Ramos (cell line): ENCODE results near the gene NFILZ.

ENCODE experiments used
- in situ Hi-C: fragments of 300-500 bp; cut with MboI; formaldehyde crosslinking; loops from one replicate; pipeline ENCODE4 v1.14.3; 2022; ENCODE audit warnings: low sequenced_read_pairs; ENCODE audit not compliant: unreplicated experiment

Gene NFILZ, protein sequence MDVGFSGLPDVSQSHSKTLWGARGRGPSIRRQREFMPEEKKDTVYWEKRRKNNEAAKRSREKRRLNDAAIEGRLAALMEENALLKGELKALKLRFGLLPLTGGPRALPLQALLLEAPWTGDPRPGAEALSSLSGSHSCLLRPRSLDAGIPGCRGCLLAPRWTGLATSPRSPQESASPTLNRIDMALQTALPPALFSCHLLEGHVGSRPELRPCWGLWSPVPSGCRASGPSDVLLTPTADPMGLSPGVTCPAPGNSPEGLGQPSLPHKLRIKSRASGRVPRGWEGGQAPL

DNA sequence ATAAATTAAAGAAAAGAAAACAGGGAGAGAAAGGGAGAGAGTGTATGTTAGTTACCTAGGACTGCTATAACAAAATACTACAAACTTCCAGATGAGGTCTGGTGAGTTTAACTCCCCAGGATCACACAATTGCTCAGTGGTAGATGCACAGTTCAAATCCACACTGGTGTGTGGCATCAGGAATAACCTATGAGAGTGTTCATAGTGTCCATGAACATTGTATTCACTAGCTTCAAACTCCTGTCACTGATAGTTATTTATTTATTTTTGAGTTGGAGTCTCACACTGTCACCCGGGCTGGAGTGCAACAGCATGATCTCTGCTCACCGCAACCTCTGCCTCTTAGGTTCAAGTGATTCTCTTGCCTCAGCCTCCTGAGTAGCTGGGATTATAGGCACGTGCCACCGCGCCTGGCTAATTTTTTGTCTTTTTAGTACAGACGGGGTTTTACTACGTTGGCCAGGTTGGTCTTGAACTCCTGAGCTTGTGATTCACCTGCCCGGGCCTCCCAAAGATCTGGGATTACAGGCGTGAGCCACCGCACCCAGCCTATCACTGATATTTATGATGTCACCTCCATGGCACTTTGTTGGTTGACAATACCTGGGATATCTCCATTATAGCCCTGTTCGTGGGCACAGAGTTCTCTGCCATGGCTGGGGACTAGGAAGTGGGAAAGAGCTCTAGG lies at the start of gene NFILZ:
TSS of gene NFILZ (plus strand) at position 638 of the 688 bp plus-strand sequence. CDS start 46,133 bp downstream, outside the sequence.
- in situ Hi-C loops, result no loop called here

DNA sequence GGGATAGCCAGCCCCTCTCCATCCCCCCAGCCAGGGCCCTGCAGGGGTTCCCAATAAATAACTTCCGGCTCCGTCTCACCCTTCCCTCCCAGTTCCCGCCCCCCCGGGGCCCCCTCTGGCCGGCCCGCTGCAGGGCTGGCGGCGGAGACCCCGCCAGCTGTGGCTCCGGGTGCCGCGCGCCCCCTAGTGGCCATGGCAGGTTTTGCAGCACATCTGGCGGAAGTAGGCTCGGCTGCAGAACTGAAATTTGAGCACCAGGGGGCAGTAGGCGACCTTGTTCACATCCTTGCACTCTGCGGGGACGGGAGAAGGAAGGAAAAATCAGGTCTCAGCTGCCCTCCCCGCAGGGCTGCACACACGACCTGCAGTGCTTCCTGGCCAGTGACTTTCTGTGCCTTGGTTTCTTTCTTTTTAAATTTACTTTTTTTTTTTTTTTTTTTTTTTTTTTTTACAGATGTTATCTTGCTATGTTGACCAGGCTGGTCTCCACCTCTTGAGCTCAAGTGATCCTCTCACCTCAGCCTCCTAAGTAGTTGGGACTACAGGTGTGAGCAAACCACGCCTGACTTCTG lies 49.6 kb upstream of the NFILZ start:
- in situ Hi-C loops, result no loop called here

DNA sequence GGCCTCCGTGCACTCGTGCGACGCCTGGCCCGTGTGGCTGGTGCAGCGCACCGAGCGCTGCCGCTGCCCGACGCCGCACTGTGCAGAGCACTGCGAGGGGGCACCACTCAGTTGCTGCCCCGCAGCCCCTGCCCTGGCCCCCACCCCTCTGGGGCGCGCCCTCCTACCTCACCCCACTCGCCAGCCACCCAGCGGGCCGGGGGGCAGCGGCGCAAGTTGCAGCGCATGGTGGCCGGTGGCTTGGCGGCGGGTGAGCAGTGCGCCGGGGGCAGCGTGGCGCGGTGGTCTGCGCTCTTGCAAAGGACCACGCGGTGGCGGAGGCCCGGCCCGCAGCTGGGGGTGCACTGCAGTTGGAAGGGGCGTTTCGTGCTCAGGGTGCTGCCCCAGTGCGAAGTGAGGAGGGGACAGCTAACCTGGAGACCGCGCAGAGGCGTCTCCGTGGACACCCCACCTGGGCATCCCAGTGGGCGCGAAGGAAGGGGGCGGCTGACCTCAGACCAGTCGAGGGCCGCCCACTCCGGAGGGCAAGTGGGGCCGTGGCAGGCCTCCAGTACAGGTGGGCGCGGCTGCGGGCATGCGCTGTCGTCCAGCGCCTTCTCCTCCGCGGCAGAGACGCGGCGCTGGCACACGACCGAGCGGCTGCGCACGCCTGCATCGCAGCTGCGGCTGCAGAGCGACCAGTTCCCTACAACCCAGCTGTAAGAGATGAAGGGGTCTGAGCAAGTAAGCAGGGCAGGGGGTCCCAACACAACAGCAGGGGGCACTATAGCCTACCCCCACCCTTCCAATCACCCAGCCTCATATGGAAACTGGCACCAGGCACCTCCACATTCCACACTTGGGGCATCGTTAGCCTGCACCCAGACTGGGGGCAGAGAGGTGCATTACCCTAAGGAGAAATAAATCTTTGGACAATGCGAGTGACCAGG lies 45.2 kb upstream of the NFILZ start:
- in situ Hi-C loops, result no loop called here

DNA sequence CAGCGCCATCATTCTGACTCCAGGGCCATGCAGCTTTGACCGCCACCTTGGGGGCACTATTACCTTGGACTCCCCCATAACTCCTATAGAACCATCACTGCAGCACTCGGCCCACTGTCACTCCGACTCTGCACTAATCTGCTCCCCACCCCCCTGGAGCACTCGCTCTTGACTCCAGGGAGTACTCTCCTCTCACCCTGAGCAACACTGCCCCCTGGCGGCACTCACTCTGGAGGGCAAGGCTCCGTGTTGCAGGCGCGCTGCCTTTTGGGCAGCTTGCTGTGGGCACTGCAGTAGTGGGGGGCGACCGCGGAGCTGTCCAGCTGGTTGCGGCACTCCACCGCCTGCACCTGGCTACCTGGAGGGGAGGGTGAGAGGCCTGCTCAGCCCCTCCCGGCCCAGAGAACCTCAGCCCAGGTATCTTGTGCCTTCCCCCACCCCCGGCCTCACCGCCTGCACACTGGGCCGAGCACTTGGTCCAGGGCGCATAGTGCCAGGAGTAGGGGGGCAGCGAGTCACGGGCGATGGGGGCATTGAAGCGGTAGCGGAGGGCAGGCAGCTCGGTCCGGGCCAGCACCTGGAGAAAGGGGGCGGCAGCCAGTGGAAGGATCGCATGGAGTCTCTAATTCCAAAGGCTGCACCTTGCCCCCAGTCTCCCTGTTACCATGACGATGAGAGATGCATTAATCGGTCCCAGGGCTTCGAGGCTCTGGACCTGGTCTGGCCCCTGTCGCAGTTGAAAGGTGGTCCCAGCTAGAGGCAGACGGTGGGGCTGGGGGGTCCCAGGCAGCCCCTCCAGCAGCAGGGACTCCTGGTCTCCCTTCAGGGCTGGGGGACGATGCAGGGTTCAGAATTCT lies 44.3 kb upstream of the NFILZ start:
- in situ Hi-C loops, result no loop called here

DNA sequence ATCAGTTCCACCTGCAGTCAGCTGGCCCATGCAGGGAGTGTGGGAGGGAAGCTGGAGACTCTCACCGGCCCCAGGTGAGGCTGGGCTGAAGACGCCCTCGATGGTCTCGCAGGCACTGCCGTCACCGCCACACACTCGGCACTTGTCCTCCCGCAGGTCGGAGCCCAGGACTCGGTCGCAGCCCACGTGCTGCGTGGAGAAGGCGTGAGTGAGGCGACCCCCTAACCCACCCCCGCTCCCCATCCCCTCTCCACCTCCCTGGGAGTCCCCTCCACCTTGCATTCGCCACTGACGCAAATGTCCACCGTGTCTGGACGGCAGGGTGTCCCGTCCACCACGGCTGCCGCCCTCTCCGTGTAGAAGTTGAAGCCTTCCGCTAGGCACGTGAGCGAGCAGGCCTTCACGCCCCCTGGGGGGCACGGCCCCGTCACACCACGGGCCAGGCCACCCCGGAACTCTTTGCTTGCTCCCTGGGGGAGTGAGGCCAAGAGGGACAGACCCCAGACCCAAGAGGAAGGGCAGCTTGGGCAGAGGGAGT lies 41.2 kb upstream of the NFILZ start:
- in situ Hi-C loops, result no loop called here

DNA sequence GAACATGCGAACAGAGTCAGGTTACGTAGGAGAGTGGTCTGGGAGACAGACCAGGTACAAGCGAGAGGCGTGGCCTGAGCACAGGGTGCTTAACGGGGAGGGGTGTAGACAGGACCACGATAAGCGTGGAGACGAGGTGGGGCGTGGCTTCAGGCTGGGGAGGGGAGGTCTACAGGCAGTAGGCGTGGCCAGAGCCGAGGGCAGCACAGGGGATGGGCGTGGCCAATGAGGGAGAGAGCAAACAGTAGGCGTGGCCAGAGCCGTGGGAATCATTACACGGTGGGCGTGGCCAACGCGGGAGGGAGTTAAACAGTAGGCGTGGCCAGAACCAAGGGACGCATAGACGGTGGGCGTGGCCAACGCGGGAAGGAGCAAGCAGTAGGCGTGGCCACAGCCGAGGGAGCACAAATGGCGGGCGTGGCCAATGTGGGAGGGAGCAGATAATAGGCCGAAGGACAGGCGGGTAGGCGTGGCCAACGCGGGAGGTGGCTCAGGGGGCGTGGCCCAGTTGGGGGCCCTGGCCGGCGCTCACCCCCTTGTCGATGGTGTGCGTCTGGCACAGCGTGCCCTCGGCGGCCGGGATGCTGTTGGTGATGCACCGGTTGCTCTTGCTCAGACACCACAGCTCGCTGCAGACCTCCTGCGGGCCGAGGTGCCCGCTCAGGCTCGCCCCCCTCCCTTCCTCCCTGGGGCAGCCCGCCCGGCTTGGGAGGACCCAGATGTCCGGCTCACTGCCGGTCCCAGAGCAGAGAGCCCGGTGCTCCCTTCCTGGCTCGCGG lies 38.0 kb upstream of the NFILZ start:
- in situ Hi-C loops, result no loop called here

DNA sequence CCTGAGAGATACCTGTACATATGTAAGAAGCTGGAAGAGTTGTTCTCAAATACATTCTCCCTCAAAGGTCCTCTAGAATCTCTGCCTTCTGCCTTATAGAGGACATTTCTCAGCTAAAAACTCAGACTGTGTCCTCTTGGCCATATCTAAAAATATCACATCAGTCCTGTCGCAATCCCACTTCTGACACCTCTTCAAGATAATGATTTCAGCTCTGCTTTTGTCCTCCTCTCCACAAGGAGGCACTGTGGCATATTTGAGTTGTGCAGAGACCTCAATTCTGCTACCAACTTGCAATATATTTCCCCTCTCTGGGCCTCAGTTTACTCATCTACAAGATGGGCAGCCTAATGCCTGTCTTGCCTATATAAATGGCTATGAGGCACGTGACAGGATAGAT lies 36.5 kb upstream of the NFILZ start:
- in situ Hi-C loops, result no loop called here

DNA sequence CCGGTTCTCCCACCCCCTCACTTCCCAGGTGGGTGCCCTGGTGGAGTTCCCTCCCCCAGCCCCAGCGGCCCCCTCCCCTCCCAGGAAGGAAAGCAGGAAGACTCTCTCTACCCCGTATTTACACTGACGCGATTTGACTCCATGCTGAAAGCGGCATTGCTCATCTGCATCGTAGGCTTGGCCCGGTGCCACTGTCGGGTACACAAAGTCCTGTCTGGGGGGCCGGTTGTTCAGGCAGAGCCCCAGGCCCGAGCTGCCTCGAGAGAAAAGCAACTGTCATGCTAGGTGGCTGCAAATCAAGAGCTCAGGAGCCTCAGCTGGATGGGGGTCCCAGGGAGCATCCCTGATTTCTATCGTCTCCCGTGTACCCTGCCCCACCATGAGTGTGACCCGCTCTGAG lies 34.8 kb upstream of the NFILZ start:
- in situ Hi-C loops, result no loop called here

DNA sequence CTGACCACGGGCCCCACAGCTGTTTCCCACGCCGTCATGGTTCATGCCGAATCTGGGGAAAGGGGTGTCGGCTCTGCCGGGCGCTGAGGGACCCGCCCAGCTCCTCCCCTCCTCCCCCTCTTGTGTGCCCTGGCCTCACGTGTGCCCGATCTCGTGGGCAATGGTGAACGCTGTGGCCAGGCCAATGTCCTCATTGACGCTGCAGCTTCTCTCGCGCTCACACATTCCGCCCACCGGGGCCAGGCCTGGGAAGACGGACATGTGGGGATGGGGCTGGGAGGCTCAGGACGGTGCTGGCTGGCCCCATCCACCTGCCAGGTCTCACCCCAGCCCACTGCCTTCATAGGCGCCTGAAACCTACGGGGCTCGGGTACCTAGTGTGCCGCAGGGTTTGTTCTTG lies 34.3 kb upstream of the NFILZ start:
- in situ Hi-C loops, result no loop called here

DNA sequence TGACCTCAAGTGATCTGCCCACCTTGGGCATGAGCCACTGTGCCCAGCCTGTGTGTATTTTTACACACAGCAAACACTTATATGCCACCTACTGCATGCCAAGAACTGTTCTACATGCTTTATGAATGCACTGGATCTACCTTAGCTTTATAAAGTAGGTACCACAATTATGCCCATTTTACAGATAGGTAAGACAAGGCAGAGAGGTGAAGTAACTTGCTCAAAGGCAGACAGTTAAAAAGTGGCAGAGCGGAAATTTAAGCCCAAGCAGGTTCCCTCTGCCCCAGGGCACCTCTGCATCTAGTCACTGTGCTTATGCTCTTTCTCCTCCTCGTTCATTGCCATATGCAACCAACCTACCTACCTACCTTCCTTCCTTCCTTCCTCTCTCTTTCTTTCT lies 30.4 kb upstream of the NFILZ start:
- in situ Hi-C loops, result no loop called here

DNA sequence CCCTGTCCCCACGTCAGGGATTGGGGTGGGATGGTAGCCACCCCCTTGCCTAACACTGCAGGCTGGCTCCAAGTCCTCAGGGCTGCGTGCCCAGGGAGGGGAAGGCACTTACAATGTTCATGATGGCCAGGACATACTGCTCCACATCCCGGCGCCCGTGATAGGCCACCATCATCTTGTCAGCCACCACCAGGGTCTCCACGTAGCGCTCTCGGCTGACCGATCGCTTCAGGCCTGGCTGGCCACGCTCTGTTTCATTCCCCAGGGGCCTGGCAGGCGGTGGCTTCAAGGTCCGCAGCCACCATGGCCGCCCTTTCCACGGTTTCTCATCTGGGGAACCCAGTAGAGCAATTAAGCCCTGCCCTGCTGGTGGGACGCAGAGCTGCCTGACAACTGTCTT lies 29.6 kb upstream of the NFILZ start:
- in situ Hi-C loops, result no loop called here

DNA sequence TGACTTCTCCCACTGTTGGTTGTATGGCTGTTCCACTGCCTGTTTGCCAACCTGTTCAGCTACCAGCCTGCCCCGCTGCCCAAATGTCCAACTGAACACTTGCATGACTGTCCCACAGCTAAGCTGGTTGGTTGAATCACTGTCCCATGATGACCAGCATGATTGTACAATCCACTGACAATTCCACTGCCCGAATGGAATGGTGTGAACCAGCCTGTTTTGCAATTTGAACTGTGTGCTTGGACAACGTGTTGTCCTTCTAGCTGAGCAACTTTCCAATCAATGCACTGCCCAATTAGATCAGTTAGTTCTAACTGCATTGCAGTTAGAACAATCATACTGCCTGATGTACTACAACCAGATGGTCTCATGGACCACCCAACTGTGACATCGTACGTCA lies 28.6 kb upstream of the NFILZ start:
- in situ Hi-C loops, result no loop called here

DNA sequence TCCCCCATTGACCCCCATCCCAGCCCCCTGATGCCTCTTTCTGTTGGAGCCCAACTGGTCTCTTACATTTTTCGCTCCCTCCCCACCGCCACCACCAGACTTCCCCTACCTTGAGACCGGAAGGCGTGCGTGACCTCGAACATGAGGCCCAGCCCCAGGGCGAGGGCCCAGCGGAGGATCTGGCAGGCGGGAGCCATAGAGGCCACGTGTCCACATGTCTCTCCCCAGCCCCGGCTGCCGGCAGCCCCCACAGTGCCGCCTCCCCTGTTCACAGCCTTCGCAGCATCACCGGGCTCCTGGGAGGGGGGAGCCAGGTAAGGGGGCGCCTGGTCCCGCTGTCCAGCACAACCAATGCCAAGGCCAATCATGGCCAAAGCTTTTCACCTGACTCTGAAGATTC lies 24.9 kb upstream of the NFILZ start:
- in situ Hi-C loops, result no loop called here

DNA sequence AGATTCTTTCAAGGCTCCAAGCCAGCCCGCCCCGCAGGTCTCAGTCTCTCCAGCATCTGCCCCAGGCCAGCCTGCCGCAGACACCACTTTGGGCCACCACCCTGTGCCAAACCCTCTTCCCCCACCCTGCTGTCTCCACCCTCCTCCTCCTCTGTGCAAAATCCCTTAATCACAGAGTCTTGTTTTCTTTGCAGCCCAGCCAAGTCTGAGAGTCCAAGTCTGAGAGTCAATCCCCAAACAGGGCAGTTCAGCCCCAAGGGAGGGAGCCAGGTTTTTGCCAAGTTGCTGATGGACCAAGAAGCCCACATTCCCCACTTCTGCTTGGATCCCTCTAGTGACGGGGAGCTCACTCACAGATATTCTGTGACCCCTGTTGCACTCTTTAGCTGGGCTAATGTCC lies 23.0 kb upstream of the NFILZ start:
- in situ Hi-C loops, result no loop called here

DNA sequence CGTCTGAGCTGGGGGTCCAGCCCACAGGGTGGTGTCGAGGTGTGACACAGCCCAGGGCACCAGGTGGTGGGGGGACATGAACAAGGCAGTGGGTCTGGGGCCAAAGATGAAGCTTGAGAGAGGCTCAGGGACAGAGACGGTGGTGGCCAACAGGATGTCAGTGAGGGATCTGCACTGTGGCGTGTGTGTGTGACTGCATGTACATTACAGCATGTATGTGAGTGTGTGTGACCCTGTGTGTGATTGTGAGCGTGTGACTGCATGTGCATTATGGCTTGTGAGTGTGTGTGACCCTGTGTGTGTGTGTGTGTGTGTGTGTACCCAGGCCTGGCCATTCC lies 21.5 kb upstream of the NFILZ start:
- in situ Hi-C loops, result no loop called here

DNA sequence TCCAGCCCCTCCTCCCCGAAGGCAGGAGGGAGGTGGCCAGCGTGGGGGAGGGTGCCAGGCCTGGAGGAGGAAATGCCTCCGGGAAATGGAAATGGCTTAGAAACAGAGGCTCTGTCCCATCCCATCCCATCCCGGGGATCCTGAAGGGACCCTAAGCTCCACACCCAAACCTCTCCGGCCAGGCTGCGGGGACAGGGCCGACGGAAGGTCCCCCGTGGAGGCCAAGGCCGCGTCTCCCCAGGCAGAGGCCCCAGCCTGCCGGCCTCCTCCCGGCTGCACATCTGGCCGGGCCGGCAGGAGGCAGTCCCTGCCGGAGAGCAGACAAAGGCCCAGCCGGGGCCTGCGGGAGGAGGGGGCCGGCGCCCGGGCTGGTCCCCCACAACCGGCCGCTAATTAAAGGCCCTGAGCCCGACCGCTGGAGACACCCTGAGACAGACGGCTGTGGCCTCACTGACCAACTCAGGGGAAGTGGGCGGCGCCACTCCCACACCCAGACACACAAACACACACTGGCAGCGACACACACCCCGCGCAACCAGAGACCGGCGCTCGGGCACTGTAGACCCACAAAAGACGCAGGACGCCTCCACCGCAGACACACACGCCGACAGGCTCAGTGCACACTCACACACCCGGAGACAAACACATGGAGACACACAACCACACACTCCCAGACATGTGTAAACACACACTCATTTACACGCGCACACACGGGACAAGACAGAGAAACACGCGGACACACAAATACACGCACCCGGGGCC lies 21.0 kb upstream of the NFILZ start:
- in situ Hi-C loops, result no loop called here

DNA sequence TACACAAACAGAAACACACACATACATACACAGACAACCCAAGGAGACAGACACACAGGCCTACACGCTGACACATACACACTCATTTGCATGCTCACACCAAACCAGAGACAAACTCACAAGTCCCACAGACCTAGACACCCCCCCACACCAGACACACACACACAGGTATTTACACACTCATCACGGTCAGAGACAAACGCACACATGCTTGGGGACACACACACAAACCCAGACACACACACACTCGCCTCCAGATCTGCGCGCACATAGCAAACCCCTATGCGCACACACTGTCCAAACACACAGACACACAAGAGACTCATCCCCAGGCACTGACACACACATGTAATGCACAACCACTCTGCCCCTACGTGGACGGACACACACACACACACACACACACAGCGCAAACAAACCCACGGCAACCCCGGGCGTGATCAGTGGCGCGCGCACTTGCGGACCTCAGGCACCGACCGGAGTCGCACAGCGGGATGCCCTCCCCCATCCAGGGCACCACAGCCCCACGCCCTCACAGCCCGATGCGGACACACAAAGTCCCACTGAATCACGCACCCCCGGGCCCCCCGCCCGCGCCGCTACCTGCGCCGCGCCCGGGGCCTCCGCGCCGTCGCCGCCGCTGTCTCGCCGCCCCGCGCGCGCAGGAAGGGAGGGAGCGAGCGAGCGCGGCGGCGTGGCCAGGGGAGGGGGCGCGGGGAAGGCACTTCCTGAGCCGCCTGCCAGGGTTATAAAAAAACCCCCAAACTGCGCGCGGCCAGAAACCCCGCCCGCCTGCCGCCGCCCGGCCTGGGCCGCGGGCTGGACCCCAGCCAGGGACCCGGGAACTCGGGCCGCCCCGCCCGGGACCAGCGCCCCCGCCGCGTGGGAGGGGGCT lies 20.1 kb upstream of the NFILZ start, which contains the start of gene ADAMTS10:
TSS of gene ADAMTS10 (minus strand) at position 675 of the 895 bp plus-strand sequence. CDS start 5,005 bp downstream, outside the sequence.
- in situ Hi-C loops, result no loop called here
